BE2C (cell line): Measurements from ENCODE around the gene DCLRE1B.
A peak's percentile ranks its signal among the peaks of the same experiment; 100 is the strongest.
"Not testable (repeated sequence)": the region's sequence is repeated elsewhere in the genome, so short reads cannot be mapped to it uniquely, and the experiment has no call there.

Experiments
- DNase-seq: peaks from one replicate; pipeline ENCODE4 v3.0.0-alpha.2; 2020
- H3K27me3 ChIP-seq: fragments of 250-450 bp; sonication (Bioruptor Pico); 2 replicates; pipeline ENCODE4 v1.5.1; 2020; ENCODE audit warnings: mild to moderate bottlenecking
- H3K36me3 ChIP-seq: fragments of 250-450 bp; sonication (Bioruptor Pico); 2 replicates; pipeline ENCODE4 v1.5.1; 2020; ENCODE audit warnings: mild to moderate bottlenecking
- H3K4me1 ChIP-seq: fragments of 250-450 bp; sonication (Bioruptor Pico); 2 replicates; pipeline ENCODE4 v1.5.1; 2020
- H3K4me3 ChIP-seq: 2 replicates; pipeline ENCODE4 v1.5.1; 2011; ENCODE audit warnings: low read depth, low read length
- H3K9me3 ChIP-seq: fragments of 250-450 bp; sonication (Bioruptor Pico); 2 replicates; pipeline ENCODE4 v1.5.1; 2020
- TF ChIP-seq, protein P1 (sequence below): IDR thresholded peaks from 2 replicates; pipeline ENCODE4 v1.5.1; 2012; ENCODE audit warnings: mild to moderate bottlenecking, low read depth, low read length

Gene DCLRE1B

GRCh38 chr1:113945329-113945728 is 40.2 kb downstream of the DCLRE1B start:
- H3K36me3 ChIP-seq: peaks cover 26% of the 10 kb centered on the region
- H3K4me3 ChIP-seq: no peak overlapping the region
- no peaks in the 10 kb centered on the region; the same call in 1 of the 2 replicates for H3K9me3 ChIP-seq
- H3K27me3 ChIP-seq: no peaks in the 10 kb centered on the region
- TF ChIP-seq, protein P1, sequence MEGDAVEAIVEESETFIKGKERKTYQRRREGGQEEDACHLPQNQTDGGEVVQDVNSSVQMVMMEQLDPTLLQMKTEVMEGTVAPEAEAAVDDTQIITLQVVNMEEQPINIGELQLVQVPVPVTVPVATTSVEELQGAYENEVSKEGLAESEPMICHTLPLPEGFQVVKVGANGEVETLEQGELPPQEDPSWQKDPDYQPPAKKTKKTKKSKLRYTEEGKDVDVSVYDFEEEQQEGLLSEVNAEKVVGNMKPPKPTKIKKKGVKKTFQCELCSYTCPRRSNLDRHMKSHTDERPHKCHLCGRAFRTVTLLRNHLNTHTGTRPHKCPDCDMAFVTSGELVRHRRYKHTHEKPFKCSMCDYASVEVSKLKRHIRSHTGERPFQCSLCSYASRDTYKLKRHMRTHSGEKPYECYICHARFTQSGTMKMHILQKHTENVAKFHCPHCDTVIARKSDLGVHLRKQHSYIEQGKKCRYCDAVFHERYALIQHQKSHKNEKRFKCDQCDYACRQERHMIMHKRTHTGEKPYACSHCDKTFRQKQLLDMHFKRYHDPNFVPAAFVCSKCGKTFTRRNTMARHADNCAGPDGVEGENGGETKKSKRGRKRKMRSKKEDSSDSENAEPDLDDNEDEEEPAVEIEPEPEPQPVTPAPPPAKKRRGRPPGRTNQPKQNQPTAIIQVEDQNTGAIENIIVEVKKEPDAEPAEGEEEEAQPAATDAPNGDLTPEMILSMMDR: no peak
- peaks cover 9% of the 10 kb centered on the region for H3K4me1 ChIP-seq
- no peak for DNase-seq

- Histone ChIP-seq H3K4me3 (no peak overlapping the region), H3K4me1 (peaks cover 9% of the 10 kb centered on the region), H3K27me3 (no peaks in the 10 kb centered on the region), H3K36me3 (peaks cover 20% of the 10 kb centered on the region), H3K9me3 (no peaks in the 10 kb centered on the region; the same call in 1 of the 2 replicates)
- DNase-seq: no peak
- TF ChIP-seq, protein P1: no peak
Measured at GRCh38 chr1:113946112-113946511, 41.0 kb downstream of the DCLRE1B start.

- H3K4me3 ChIP-seq: no peak overlapping the region
- H3K27me3 ChIP-seq: no peaks in the 10 kb centered on the region
- peaks cover 15% of the 10 kb centered on the region for H3K36me3 ChIP-seq
- TF ChIP-seq, protein P1: no peak
- DNase-seq: no peak
- H3K4me1 ChIP-seq: peaks cover 9% of the 10 kb centered on the region
- no peaks in the 10 kb centered on the region; the same call in 1 of the 2 replicates for H3K9me3 ChIP-seq
Measured at GRCh38 chr1:113946678-113947387, 41.7 kb downstream of the DCLRE1B start.

DNA sequence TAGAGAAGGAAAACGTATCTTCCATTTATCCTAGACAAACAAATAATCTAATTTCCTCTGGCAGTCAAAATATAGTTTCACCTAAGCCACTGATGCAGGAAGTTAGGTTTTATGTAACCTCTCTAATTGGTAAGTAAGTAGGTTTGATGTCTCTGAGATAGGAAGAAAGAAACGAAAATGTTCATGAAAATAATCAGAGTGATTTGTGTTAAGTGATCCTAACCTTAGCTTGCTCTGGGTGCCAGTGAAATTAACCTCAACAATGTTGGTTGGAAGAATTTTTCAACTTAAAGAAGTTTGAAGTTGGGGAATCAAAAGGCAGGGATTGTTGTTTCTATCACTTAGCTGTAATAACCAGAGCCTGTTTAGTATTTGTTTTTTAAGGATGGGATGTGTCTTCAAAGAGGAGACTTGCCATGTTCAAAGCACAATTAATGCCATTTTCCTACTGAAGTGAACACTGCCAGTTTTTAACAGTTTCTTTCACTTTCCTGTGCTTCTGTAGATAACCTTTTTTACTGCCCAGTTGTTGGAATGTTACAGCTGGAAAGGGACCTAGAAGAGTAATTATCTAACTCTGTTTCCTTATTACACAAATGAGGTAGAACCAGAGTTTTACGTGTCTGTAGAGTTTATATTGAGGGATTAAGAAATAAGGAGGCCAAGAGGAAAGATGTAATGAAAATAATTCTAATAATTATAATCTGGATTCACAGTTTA is 42.4 kb downstream of the DCLRE1B start:
- Histone ChIP-seq H3K4me1 (peaks cover 9% of the 10 kb centered on the region), H3K36me3 (peaks cover 9% of the 10 kb centered on the region), H3K9me3 (no peaks in the 10 kb centered on the region; the same call in 1 of the 2 replicates), H3K27me3 (no peaks in the 10 kb centered on the region), H3K4me3 (no peak overlapping the region)
- TF ChIP-seq, protein P1: no peak
- no peak for DNase-seq

DNA sequence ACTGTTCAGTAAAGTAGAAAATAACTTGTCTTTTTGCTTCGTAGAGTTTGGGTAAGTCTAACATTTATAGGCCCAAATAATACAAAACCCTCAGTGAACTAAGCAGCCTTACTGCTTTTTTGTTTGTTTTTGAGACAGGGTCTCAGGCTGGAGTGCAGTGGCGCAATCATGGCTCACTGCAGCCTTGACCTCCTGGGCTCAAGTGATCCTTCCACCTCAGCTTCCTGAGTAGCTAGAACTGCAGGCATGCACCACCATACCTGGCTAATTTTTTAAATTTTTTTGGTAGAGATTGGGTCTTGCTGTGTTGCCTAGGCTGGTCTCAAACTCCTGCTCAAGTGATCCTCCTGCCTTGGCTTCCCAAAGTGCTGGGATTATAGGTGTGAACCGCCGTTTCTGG is 43.0 kb downstream of the DCLRE1B start:
- H3K4me3 ChIP-seq, H3K27me3 ChIP-seq, H3K4me1 ChIP-seq, DNase-seq, H3K36me3 ChIP-seq, H3K9me3 ChIP-seq: not testable (repeated sequence)

DNA sequence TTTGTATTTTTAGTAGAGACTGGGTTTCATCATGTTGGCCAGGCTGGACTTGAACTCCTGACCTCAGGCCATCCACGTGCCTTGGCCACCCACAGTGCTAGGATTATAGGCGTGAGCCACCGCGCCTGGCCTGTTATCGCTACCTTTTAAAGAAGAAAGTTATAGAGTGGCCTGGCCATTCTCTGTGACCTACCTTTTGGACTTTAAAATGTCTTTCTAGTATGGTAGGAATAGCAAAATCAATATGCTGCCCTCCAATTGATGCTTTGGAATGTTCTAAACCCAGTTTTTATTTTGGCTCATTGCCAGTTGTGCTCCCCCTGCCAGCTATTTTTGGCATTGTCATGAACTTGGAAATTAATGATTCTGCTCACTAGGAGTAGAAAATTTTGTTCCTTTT is 43.9 kb downstream of the DCLRE1B start:
- Histone ChIP-seq H3K4me1 (peaks cover 9% of the 10 kb centered on the region), H3K9me3 (no peaks in the 10 kb centered on the region), H3K36me3 (no peaks in the 10 kb centered on the region; the same call in 1 of the 2 replicates), H3K4me3 (no peak overlapping the region), H3K27me3 (no peaks in the 10 kb centered on the region)
- DNase-seq: no peak
- TF ChIP-seq, protein P1: peak; percentile 53
